Sciatic nerve (tissue), 2 donors: ENCODE results near the gene RBPMS2. TPM values are rescaled to one million over a fixed set of nuclear protein-coding genes. Genes with fewer than 3 reads are reported as not detected.
A peak's percentile ranks its signal among the peaks of the same experiment; 100 is the strongest.
"Not testable (repeated sequence)": the region's sequence is repeated elsewhere in the genome, so short reads cannot be mapped to it uniquely, and the experiment has no call there.

Experiments used
- ATAC-seq: fragments of 200-7000 bp; cut with Tn5 transposase; one replicate; pipeline ENCODE4 v1.9.1; 2020; ENCODE audit warnings: mild to moderate bottlenecking, moderate library complexity
- DNase-seq: peaks from one replicate; pipeline ENCODE4 v3.0.0-alpha.2; 2020; ENCODE audit warnings: low spot score
- intact Hi-C: fragments of 100-400 bp; cut with DNase I; formaldehyde crosslinking; loops from one replicate; pipeline ENCODE4 v1.14.2; 2022
- total RNA-seq: library from RNA; stranded (reverse); fragmentation: NEBNext Ultra II Directional; extraction: Animal tissue kit (Norgen Biotek cat#: 25700); gene quantifications from one replicate; pipeline ENCODE4 v1.2.1, GENCODE V29; 2021
- donor health status: DM: no; HTN: no; CAD: no.
- donor health status: DM: no; HTN: no; CAD: no.

The RBPMS2 gene
- 14.2 TPM for total RNA-seq

GRCh38 chr15:64775551-64776401 is at the start of gene RBPMS2:
RBPMS2 (minus strand) TSS chr15:64775589; CDS start chr15:64775319, 270 bp downstream.
- ATAC-seq (peak; percentile 69), DNase-seq (peak; percentile 66)
- intact Hi-C loops: no loop called here

GRCh38 chr15:64824929-64825430 is 49.6 kb upstream of the RBPMS2 start:
- DNase-seq (no peak), ATAC-seq (peak; percentile 7)
- intact Hi-C loops: no loop called here

GRCh38 chr15:64816452-64816851 is 41.1 kb upstream of the RBPMS2 start:
- intact Hi-C loops: no loop called here
- DNase-seq (no peak), ATAC-seq (no peak)

DNA sequence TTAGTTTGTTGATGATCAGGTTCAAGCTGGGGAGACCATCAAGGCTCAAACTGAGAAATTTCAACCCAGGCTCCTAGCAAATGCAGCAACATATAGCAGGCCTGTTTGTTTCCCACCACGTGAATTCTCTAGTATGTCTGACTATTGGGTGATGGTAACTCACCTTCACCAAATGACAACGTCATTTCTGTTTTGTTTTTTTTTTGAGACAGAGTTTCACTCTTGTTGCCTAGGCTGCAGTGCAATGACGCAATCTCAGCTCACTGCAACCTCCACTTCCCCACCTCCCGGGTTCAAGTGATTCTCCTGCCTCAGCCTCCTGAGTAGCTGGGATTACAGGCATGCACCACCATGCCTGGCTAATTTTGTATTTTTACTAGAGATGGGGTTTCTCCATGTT is 39.6 kb upstream of the RBPMS2 start:
- not testable (repeated sequence) for ATAC-seq, DNase-seq
- intact Hi-C loops: loop anchor here (5.0 kb wide), 1 partner anchor 78 kb away; no protein-coding TSS in a partner anchor

DNA sequence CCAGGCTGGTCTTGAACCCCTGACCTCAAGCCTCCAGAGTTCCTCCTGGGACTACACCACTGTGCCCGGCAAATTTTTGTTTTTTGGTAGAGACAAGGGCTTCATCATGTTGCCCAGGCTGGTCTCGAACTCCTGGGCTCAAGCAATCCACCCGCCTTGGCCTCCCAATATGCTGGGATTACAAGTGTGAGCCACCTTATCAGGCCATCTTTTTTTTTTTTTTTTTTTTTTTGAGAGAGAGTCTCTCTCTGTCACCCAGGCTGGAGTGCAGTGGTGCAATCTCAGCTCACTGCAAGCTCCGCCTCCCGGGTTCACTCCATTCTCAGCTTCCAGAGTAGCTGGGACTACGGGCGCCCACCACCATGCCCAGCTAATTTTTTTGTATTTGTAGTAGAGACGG is 38.9 kb upstream of the RBPMS2 start:
- not testable (repeated sequence) for DNase-seq, ATAC-seq
- intact Hi-C loops: loop anchor here (5.0 kb wide), 1 partner anchor 77 kb away; no protein-coding TSS in a partner anchor

DNA sequence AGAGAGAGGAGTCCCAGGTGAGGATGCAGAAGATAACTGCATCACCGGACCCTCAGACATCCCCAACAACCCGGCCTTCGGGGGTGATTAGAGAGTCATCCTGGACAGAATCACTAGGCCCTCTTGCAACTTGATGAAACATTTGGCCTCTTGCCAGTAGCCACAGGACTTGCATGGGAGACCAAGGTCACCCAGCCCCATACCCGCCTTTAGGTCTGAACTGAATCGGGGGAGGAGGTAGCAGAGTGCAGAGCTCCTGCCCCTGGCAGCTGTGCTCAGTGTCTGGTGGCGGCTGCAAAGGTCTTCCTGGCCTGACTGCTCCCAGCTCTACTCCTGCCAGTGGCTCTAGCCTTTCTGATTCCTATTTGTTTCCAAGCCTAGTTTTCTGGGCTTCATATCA is 37.7 kb upstream of the RBPMS2 start:
- no peak for DNase-seq
- no peak for ATAC-seq
- intact Hi-C loops: loop anchor here (5.0 kb wide), 1 partner anchor 76 kb away; no protein-coding TSS in a partner anchor

GRCh38 chr15:64810497-64811326 is 35.3 kb upstream of the RBPMS2 start:
- intact Hi-C loops: loop anchor here (5.0 kb wide), 1 partner anchor 73 kb away; no protein-coding TSS in a partner anchor
- no peak for ATAC-seq
- no peak for DNase-seq

DNA sequence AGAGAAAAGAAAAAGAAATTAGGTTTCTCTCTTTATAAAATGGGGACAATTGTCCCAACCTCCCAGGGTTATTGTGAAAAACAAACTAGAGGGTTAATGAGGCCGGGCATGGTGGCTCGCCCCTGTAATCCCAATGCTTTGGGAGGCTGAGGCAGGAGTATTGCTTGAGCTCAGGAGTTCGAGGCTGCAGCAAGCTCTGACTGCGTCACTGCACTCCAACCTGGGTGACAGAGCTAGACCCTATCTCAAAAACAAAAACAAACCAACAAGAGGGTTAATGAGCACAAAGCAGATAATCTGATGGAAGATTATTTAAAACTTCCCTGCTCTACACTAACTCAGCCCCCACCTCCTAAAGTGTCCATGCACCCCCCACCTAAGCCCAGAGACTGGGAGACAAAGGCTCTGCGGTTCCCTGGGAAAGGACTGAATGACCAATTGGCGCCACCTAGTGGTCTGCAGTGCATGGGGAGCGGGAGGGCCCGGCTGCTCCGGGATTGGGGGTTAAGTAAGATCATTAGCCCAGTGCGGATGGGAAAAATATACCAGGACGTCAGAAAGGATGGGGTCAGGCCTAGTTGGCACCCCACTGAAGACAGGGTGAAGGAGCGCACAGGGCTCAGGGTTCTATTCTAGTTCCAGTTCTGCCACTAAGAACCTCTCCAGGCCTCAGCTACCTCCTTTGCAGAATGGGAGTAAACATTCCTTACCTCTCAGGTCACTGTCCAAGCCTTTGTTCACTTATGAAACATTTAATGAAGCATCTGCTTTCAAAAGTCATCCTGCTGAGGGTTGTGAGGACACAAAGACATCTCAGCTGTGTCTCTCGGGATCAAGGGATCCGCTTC is 34.5 kb upstream of the RBPMS2 start:
- DNase-seq (peak; percentile 93), ATAC-seq (peak; percentile 88)
- intact Hi-C loops: loop anchor here (5.0 kb wide), 1 partner anchor 73 kb away; no protein-coding TSS in a partner anchor

DNA sequence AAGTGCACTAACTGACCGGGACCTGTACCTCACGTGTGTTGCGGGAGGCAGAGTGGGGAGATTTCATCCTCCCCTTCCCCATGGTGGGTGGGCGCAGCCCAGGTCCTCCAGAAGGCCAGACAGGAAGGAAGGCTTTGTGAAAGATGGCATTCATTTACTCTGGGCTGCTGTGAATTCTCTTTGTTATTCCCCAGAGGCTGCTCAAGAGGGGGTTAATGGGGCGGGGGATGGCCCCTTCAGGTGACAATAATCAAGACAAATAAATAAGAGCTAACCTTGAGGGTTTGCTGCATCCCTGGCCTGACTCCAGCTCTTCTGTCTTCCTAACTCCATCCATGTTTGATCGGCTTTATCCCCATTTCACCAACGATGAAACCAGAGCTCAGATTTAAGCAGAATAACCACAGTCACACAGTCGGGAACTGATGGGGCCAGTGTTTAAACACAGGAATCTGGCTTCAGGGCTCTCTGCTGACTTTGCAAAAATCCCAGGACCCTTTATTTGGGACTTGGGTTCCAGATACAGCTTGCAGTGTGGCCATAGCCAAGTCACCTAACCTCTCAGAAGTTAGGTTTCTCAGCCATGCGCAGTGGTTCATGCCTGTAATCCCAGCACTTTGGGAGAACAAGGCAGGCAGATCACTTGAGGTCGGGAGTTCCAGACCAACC is 33.5 kb upstream of the RBPMS2 start:
- intact Hi-C loops: no loop called here
- ATAC-seq: no peak
- no peak for DNase-seq

GRCh38 chr15:64807751-64808222 is 32.4 kb upstream of the RBPMS2 start:
- ATAC-seq (no peak), DNase-seq (no peak)
- intact Hi-C loops: no loop called here

DNA sequence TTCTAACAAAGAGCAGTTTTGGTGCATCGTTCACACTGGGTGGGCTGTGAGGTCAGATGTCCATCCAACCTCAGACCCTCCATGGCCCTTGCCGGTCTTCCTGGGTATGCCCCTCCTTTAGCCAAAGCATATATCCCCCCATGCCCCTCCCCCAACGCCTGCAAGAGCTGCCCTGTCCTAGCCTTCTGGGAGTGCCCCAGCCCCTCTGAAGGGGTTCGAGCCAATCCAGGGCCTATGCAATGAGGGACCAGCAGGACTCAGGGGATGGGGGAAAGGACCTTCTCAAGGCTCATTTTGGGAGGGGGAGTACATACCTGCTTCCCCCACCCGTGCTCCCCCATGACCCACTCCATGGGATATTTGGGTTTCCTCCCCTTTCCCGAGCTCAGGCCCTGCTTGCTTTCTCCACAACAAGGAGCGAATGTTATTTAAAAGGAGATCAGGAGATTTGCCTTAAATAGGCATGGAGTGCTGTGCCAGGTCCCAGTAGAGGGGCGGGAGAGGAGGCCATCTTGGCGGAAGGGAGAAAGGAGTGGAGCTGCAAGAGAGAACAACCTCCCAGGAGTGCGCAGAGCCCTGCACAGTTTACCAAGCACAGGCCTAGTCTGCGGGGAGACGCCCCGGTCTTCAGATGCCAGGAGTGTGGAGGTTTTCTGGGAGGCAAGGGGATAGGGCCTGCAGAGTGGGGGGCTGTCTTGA is 31.8 kb upstream of the RBPMS2 start:
- DNase-seq: no peak
- peak; percentile 4 for ATAC-seq
- intact Hi-C loops: no loop called here

- intact Hi-C loops: no loop called here
- DNase-seq: no peak
- ATAC-seq: no peak
These were observed 31.1 kb upstream of the RBPMS2 start for GRCh38 chr15:64806509-64806908.

- intact Hi-C loops: no loop called here
- ATAC-seq: no peak
- no peak for DNase-seq
These were observed 29.2 kb upstream of the RBPMS2 start for GRCh38 chr15:64804619-64805018.

- intact Hi-C loops: no loop called here
- ATAC-seq (no peak), DNase-seq (no peak)
These were observed 28.1 kb upstream of the RBPMS2 start for GRCh38 chr15:64803526-64803925.

- no peak for ATAC-seq
- no peak for DNase-seq
- intact Hi-C loops: no loop called here
These were observed 25.1 kb upstream of the RBPMS2 start for GRCh38 chr15:64800476-64800875.

GRCh38 chr15:64798905-64799304 is 23.5 kb upstream of the RBPMS2 start:
- intact Hi-C loops, ATAC-seq, DNase-seq: not testable (repeated sequence)

- intact Hi-C loops, ATAC-seq, DNase-seq: not testable (repeated sequence)
These were observed 20.5 kb upstream of the RBPMS2 start for GRCh38 chr15:64795921-64796320.
